ENCODE measurements around the gene UNC5B. TPM values are rescaled to one million over a fixed set of nuclear protein-coding genes. Genes with fewer than 3 reads are reported as not detected.

Gene UNC5B
- total RNA-seq, 1 experiment from 2014 or later = 0.07 TPM

GRCh38 chr10:71239131-71239915, 27.0 kb downstream of the UNC5B start:
- intact Hi-C loops (cut with micrococcal nuclease; ENCODE audit: unreplicated experiment) = no loop called here
- DNase-seq = no peak
- no peak for TF ChIP-seq CTCF (IDR thresholded peaks at IDR 0.05; ENCODE audit: unreplicated experiment)
- Mint-ChIP-seq H3K36me3 (ENCODE audit: insufficient read depth, unreplicated experiment) (no peaks in the 10 kb centered on the region), H3K9me3 (ENCODE audit: low read depth, unreplicated experiment) (no peaks in the 10 kb centered on the region), H3K27ac (ENCODE audit: unreplicated experiment) (no peak overlapping the region), H3K4me1 (ENCODE audit: low read depth, unreplicated experiment) (no peaks in the 10 kb centered on the region), H3K4me3 (ENCODE audit: low read depth, unreplicated experiment) (no peak overlapping the region), H3K27me3 (ENCODE audit: unreplicated experiment) (peaks cover 46% of the 10 kb centered on the region)
- BruUV-seq (replicated peaks) = no TSS peak
- CTCF ChIA-PET = interaction anchor here (0.5 kb wide), 1 partner anchor 469 kb away, joined by 3 read pairs; no protein-coding TSS in a partner anchor

- CTCF ChIA-PET = interaction anchor here (0.7 to 1.3 kb wide), 2 partner anchors 28 to 43 kb away, joined by 3 to 14 read pairs; no protein-coding TSS in a partner anchor
- no peak overlapping the region for H3K4me3 Mint-ChIP-seq (ENCODE audit: low read depth, unreplicated experiment)
- intact Hi-C loops (cut with micrococcal nuclease; ENCODE audit: unreplicated experiment) = no loop called here
- no peak for TF ChIP-seq CTCF (IDR thresholded peaks at IDR 0.05; ENCODE audit: unreplicated experiment)
- H3K27me3 Mint-ChIP-seq (ENCODE audit: unreplicated experiment) = peaks cover 46% of the 10 kb centered on the region
- H3K9me3 Mint-ChIP-seq (ENCODE audit: low read depth, unreplicated experiment) = no peaks in the 10 kb centered on the region
- no peaks in the 10 kb centered on the region for H3K36me3 Mint-ChIP-seq (ENCODE audit: insufficient read depth, unreplicated experiment)
- no TSS peak for BruUV-seq (replicated peaks)
- no peak overlapping the region for H3K27ac Mint-ChIP-seq (ENCODE audit: unreplicated experiment)
- DNase-seq = no peak
- no peaks in the 10 kb centered on the region for H3K4me1 Mint-ChIP-seq (ENCODE audit: low read depth, unreplicated experiment)
Observed at GRCh38 chr10:71239946-71240795, 27.8 kb downstream of the UNC5B start.

GRCh38 chr10:71241114-71241829, 28.9 kb downstream of the UNC5B start:
- Mint-ChIP-seq H3K36me3 (ENCODE audit: insufficient read depth, unreplicated experiment) (no peaks in the 10 kb centered on the region), H3K9me3 (ENCODE audit: low read depth, unreplicated experiment) (no peaks in the 10 kb centered on the region), H3K4me1 (ENCODE audit: low read depth, unreplicated experiment) (peaks cover 3% of the 10 kb centered on the region), H3K27me3 (ENCODE audit: unreplicated experiment) (peaks cover 36% of the 10 kb centered on the region), H3K4me3 (ENCODE audit: low read depth, unreplicated experiment) (no peak overlapping the region), H3K27ac (ENCODE audit: unreplicated experiment) (no peak overlapping the region)
- no peak for TF ChIP-seq CTCF (IDR thresholded peaks at IDR 0.05; ENCODE audit: unreplicated experiment)
- CTCF ChIA-PET = interaction anchor here (1.3 kb wide), 1 partner anchor 26 kb away, joined by 3 read pairs; no protein-coding TSS in a partner anchor
- no TSS peak for BruUV-seq (replicated peaks)
- intact Hi-C loops (cut with micrococcal nuclease; ENCODE audit: unreplicated experiment) = no loop called here
- DNase-seq = no peak
